Left cardiac atrium (tissue), 4 donors: Measurements from ENCODE around the gene COL6A3. TPM values are rescaled to one million over a fixed set of nuclear protein-coding genes. Genes with fewer than 3 reads are reported as not detected.

Experiments
- ATAC-seq, 2 donors: fragments of 200-7000 bp; cut with Tn5 transposase; one replicate each; pipeline ENCODE4 v1.9.1; 2020; ENCODE audit warnings: mild to moderate bottlenecking in 2 of 2, moderate library complexity in 2 of 2
- DNase-seq: peaks from one replicate; pipeline ENCODE4 v3.0.0-alpha.2; 2020
- intact Hi-C, 2 donors: fragments of 100-400 bp; cut with DNase I; formaldehyde crosslinking; loops; one replicate each; pipeline versions ENCODE4 v1.14.1 to v1.15.1; 2022 to 2023
- long read RNA-seq: library from polyadenylated mRNA; unstranded; transcript quantifications from one replicate; pipeline ENCODE4 v2.0.0, GENCODE V29; 2021
- total RNA-seq, 2 donors: library from RNA; stranded (reverse); fragmentation: NEBNext Ultra II Directional; extraction: Animal tissue kit (Norgen Biotek cat#: 25700); gene quantifications; one replicate each; pipeline ENCODE4 v1.2.1, GENCODE V29; 2021
- donor health status: DM: no; HTN: yes; CAD: no.
- donor health status: DM: no; HTN: yes; CAD: no; lungs with severe emphysema.
- donor health status: DM: yes; HTN: yes; CAD: no.
- donor health status: Dilated cardiomyopathy.

The COL6A3 gene, protein sequence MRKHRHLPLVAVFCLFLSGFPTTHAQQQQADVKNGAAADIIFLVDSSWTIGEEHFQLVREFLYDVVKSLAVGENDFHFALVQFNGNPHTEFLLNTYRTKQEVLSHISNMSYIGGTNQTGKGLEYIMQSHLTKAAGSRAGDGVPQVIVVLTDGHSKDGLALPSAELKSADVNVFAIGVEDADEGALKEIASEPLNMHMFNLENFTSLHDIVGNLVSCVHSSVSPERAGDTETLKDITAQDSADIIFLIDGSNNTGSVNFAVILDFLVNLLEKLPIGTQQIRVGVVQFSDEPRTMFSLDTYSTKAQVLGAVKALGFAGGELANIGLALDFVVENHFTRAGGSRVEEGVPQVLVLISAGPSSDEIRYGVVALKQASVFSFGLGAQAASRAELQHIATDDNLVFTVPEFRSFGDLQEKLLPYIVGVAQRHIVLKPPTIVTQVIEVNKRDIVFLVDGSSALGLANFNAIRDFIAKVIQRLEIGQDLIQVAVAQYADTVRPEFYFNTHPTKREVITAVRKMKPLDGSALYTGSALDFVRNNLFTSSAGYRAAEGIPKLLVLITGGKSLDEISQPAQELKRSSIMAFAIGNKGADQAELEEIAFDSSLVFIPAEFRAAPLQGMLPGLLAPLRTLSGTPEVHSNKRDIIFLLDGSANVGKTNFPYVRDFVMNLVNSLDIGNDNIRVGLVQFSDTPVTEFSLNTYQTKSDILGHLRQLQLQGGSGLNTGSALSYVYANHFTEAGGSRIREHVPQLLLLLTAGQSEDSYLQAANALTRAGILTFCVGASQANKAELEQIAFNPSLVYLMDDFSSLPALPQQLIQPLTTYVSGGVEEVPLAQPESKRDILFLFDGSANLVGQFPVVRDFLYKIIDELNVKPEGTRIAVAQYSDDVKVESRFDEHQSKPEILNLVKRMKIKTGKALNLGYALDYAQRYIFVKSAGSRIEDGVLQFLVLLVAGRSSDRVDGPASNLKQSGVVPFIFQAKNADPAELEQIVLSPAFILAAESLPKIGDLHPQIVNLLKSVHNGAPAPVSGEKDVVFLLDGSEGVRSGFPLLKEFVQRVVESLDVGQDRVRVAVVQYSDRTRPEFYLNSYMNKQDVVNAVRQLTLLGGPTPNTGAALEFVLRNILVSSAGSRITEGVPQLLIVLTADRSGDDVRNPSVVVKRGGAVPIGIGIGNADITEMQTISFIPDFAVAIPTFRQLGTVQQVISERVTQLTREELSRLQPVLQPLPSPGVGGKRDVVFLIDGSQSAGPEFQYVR (N-terminal part only)
- total RNA-seq = 100 to 1,000 TPM; 145 to 186 TPM
- long read RNA-seq, partial matches to known transcripts = 30 of 41 reads
- long read RNA-seq, other reads (novel, unspliced or antisense) = 11 of 41 reads

- intact Hi-C loops = loop anchor here (5.0 to 10.0 kb wide), 3 partner anchors 161 to 262 kb away; no protein-coding TSS in a partner anchor
- ATAC-seq (peak; percentile 66 to 79), DNase-seq (peak; percentile 78)
Observed at GRCh38 chr2:237413777-237414661, at the start of gene COL6A3. Gene COL6A3 (minus strand): TSS chr2:237414164. CDS start chr2:237396817, 17,347 bp downstream.

DNA sequence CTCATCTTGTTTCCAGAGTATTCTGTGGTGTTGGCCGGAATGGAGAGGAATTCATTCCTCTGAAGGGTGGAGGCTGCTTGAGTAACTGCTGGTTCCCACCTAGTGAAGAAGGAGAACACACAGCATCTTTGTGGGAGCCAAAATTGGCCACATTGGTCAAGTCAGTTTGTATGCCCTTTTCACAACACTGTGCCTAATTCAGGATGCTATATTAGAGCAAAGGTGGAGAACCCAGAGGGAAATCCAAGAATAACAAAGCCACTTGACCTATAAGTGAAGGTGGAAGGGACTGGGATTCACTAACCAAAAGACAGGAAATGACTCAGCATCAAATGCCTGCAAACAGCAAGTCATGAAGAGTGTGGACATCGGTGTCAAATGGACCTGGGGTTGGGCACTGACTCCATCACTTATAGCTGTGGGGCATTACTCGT is 45.8 kb upstream of the COL6A3 start:
- DNase-seq = no peak
- ATAC-seq = no peak
- intact Hi-C loops = no loop called here

DNA sequence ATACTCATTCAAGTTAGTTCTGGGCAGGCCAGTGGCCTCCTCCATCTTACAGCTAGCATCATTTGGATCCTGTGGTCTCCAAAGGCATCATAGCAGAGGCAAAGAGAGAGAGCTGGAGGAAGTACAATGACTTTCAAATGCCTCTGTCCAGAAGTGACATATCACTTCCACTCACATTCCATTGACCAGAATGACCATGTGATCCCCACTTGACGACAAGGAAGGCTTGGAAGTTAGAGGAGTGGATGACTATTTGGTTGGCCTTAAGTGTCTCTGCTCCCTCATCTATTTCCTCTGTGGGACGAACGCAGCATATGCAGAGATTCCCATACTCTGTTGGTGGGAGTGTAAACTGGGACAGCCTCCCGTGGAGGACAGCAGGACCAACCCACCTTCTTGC is 45.3 kb upstream of the COL6A3 start:
- intact Hi-C loops = no loop called here
- no peak for DNase-seq
- no peak for ATAC-seq

- DNase-seq (no peak), ATAC-seq (no peak)
- intact Hi-C loops = no loop called here
Observed at GRCh38 chr2:237458519-237458918, 44.6 kb upstream of the COL6A3 start.

- DNase-seq (no peak), ATAC-seq (no peak)
- intact Hi-C loops = no loop called here
Observed at GRCh38 chr2:237457388-237457941, 43.5 kb upstream of the COL6A3 start.

- DNase-seq (peak; percentile 77), ATAC-seq (peak; percentile 90 to 95)
- intact Hi-C loops = no loop called here
Observed at GRCh38 chr2:237456200-237456843, 42.4 kb upstream of the COL6A3 start.

- peak in 1 of 2 donors; percentile 9 for ATAC-seq
Observed at GRCh38 chr2:237455764-237456163, 41.8 kb upstream of the COL6A3 start.

DNA sequence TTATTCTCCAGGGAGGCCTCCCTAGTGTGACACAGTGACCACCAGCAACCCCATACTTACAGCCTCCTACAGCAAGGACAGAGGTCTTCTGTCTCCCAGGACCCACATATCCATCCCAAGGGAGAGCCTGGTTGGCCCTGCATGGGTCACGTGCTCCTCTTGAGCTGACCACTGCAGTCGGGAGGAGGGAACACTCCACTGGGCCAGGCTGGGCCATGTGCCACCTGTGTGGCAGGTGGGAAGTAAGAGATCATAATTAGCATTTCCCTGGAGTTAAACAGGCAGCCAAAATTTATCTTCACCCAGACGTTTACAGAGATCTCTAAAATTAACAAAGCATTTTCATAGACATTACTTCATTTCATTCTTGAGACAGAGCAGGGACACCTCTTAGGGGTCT is 39.7 kb upstream of the COL6A3 start:
- intact Hi-C loops = no loop called here
- no peak for ATAC-seq
- no peak for DNase-seq

More at GRCh38 chr2:237455764-237456163, 41.8 kb upstream of the COL6A3 start:
- intact Hi-C loops = no loop called here
- no peak for DNase-seq

GRCh38 chr2:237452861-237453260 is 38.9 kb upstream of the COL6A3 start:
- intact Hi-C loops = no loop called here
- DNase-seq = no peak
- no peak for ATAC-seq

- ATAC-seq (no peak), DNase-seq (no peak)
- intact Hi-C loops = no loop called here
Observed at GRCh38 chr2:237451643-237452469, 37.9 kb upstream of the COL6A3 start.

DNA sequence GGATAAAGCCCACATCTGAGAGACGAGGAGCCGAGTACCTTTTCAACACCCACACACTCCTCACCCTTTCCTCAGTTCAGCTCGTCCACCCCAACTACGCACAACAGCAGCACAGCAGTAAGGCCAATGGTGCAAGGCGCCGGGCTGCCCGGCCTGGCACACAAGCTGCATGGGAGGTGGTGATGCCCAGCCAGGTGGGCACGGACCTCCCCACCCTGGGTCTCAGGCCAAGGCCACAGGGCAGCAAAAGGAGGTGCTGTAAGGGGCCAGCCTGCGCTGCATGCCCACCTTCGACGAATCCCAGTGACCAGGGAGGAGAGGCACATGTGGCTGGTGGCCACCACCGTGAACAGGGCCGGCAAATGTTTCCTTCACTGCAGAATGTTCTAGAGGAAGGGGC is 36.6 kb upstream of the COL6A3 start:
- intact Hi-C loops = no loop called here
- no peak for DNase-seq
- no peak for ATAC-seq

DNA sequence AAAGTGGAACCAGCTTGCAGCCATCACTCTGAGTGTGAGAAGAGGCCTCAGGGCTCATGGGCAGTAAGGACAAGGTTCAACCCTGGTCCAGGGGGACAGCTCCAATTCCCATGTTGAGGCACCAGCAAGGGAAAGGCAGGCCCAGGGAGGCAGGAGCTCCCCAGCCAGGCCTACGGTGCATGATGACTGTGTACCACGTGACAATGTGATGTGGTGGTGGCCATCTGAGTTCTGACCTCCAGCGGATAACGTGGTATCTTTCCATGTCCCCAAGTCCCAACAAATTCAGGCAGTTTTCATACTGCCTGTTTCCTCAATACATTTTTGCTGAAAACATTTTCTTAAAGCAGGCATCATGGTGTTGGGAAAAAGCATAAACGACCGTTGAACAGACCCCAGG is 36.1 kb upstream of the COL6A3 start:
- ATAC-seq (no peak), DNase-seq (no peak)
- intact Hi-C loops = no loop called here

DNA sequence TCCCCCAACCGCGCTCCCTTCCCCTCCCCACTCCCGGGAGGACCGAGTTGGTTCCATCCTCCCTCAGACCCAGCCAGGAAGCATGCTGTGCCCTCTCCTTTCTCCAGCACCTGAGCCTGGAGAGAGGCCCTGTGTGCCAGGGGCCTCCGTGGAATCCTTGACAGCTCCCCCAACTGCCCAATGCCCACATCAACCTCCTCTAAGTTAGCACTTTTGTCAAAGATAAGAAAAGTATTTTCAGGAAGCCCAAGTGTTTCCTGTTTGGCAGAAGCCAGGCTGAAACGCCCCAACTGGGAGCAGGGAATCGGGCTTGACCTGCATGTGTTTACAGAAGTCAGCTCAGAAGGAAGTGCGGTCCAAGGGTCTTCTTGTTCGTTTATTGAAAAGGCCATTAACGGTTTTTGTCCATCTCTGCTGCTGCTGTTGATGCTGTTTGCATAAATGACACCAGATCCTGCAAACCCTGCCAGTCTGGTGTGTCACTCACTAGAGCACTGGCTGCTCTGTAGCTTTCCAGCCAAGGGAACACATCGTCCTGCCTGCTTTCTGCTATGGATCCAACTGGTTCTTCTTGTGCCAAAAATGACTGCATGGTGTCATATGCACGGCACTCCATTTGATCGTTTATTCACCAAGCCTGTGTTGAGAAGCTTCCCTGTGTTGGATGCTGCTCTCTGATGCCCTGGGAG is 35.4 kb upstream of the COL6A3 start:
- DNase-seq (peak; percentile 75), ATAC-seq (peak; percentile 84 to 89)
- intact Hi-C loops = no loop called here

DNA sequence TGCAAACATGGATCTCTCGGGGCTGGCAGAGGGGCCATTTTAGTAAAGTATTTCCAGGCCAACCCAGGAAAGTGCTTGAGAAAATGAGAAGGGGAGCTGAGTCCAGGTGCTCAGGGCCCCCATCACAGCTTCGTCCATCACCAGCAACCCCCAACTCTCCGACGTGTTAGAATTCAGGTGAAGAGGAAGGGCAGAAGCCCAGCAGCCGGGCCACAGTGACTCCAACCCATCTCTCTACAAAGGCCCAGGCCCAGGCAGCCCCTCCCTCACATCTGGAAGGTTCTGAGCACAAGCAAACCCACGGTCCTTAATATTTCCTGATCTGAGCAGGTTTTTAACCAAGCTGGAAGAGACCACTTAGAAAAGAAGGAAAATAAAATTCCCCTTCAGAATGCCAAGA is 34.7 kb upstream of the COL6A3 start:
- no peak for ATAC-seq
- intact Hi-C loops = no loop called here
- DNase-seq = no peak

- no peak for ATAC-seq
- intact Hi-C loops = no loop called here
- no peak for DNase-seq
Observed at GRCh38 chr2:237448171-237448570, 34.2 kb upstream of the COL6A3 start.

- intact Hi-C loops = no loop called here
- ATAC-seq = no peak
Observed at GRCh38 chr2:237447496-237447895, 33.5 kb upstream of the COL6A3 start.

More at GRCh38 chr2:237447496-237447895, 33.5 kb upstream of the COL6A3 start:
- DNase-seq = no peak
